Peyer's patch (tissue), 4 donors: Measurements from ENCODE around the gene SLC39A7.

ENCODE experiments used
- POLR2A ChIP-seq, 2 donors: fragments of 450-650 bp; IDR thresholded peaks; one replicate each; pipeline ENCODE4 v1.5.1; 2017; ENCODE audit warnings: antibody characterized with exemption in 2 of 2, mild to moderate bottlenecking in 2 of 2, moderate library complexity in 2 of 2
- TF ChIP-seq, protein P1 (sequence below), 6 experiments: fragments of 450-650 bp in 4 of 6; fragments of 200-600 bp in 2 of 6; sonication (generic) in 1 of 6; IDR thresholded peaks; one replicate each; pipeline ENCODE4 v1.5.1; 2017 to 2019; ENCODE audit warnings: antibody characterized with exemption in 6 of 6, mild to moderate bottlenecking in 3 of 6, moderate library complexity in 1 of 6

DNA sequence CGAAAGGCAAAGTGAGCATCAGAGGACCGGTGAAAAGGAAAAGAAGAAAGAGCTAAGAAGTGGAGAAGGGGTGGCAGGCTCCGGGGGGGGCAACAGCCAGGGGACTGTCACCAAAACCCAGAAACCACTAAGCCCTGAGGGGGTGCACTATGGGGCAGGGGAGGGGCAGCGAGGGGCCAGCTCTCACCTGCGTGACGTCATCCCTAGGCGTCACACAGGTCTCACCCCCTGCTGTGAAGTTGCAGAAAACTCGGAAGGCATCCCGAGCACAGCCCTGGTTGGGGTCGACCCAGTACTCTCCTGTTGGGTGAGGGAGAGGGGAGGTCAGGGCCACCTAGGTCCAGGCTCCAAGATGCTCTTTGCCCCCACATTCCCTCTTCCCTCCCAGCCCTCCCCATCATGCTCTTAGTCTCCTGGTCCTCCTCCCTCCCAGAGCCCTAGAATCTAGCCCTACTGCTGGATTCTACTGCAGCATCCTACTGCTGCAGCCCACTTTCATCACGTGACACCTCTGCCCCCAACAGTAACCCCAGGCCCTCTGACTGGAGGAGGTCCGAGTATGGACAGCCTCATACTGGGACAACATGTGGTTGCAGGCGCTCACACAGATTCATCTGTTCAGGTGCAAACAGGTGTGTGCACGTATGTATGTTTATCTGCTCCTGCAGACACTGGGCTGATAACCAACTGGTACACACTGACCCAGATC, 35.8 kb upstream of the SLC39A7 start:
- TF ChIP-seq POLR2A (IDR thresholded peaks at IDR 0.05), result no peak
- TF ChIP-seq, protein P1, sequence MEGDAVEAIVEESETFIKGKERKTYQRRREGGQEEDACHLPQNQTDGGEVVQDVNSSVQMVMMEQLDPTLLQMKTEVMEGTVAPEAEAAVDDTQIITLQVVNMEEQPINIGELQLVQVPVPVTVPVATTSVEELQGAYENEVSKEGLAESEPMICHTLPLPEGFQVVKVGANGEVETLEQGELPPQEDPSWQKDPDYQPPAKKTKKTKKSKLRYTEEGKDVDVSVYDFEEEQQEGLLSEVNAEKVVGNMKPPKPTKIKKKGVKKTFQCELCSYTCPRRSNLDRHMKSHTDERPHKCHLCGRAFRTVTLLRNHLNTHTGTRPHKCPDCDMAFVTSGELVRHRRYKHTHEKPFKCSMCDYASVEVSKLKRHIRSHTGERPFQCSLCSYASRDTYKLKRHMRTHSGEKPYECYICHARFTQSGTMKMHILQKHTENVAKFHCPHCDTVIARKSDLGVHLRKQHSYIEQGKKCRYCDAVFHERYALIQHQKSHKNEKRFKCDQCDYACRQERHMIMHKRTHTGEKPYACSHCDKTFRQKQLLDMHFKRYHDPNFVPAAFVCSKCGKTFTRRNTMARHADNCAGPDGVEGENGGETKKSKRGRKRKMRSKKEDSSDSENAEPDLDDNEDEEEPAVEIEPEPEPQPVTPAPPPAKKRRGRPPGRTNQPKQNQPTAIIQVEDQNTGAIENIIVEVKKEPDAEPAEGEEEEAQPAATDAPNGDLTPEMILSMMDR (IDR thresholded peaks at IDR 0.05), result no peak
